Measurements from ENCODE around the gene MGST2.
"Not testable (repeated sequence)": the region's sequence is repeated elsewhere in the genome, so short reads cannot be mapped to it uniquely, and the experiment has no call there.

DNA sequence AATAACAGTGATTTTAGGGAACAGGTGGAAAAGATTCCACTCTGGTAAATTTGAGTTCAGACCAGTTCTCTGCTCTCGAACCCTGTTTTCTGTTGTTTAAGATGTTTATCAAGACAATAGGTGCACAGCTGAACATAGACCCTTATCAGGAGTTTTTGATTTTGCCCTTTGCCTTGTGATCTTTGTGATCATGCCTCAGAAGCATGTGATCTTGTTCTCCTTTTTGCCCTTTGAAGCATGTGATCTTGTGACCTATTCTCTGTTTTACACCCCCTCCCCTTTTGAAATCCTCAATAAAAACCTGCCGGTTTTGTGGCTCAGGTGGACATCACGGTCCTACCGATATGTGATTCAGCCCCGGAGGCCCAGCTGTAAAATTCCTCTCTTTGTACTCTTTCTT, 32.9 kb upstream of the MGST2 start:
- TF ChIP-seq POLR2A, POLR2AphosphoS5, SPI1, POU2F2 (IDR thresholded peaks at IDR 0.05; ENCODE audit: low read depth, low read length): not testable (repeated sequence)
